ENCODE data around the gene POT1.
"Not testable (repeated sequence)": the region's sequence is repeated elsewhere in the genome, so short reads cannot be mapped to it uniquely, and the experiment has no call there.

Gene POT1, protein sequence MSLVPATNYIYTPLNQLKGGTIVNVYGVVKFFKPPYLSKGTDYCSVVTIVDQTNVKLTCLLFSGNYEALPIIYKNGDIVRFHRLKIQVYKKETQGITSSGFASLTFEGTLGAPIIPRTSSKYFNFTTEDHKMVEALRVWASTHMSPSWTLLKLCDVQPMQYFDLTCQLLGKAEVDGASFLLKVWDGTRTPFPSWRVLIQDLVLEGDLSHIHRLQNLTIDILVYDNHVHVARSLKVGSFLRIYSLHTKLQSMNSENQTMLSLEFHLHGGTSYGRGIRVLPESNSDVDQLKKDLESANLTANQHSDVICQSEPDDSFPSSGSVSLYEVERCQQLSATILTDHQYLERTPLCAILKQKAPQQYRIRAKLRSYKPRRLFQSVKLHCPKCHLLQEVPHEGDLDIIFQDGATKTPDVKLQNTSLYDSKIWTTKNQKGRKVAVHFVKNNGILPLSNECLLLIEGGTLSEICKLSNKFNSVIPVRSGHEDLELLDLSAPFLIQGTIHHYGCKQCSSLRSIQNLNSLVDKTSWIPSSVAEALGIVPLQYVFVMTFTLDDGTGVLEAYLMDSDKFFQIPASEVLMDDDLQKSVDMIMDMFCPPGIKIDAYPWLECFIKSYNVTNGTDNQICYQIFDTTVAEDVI

GRCh38 chr7:124929467-124930172, at the start of gene POT1:
Gene POT1, minus strand, starts transcription at chr7:124929825. Its CDS starts 32,652 bp downstream, at chr7:124897173.
- DNase-seq, result peak; percentile 98

- not testable (repeated sequence) for DNase-seq
Observed at GRCh38 chr7:124975131-124975530, 45.5 kb upstream of the POT1 start.

DNA sequence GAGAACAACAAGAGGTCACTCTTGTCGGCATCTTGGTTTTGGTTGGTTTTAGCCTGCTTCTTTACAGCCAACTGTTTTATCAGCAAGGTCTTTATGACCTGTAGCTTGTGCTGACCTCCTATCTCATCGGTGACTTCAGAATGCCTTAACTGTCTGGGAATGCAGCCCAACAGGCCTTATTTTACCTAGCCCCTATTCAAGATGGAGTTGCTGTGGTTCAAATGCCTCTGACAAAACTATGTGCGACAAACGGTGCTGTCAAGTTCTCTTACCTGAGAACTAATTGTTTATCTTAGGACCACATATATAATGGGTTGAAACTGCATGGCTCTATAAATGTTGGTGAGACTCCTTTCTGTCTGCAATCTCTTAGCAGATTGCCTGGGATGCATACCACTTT, 35.9 kb upstream of the POT1 start:
- DNase-seq, result no peak

- no peak for DNase-seq
Observed at GRCh38 chr7:124959676-124960075, 30.1 kb upstream of the POT1 start.

DNA sequence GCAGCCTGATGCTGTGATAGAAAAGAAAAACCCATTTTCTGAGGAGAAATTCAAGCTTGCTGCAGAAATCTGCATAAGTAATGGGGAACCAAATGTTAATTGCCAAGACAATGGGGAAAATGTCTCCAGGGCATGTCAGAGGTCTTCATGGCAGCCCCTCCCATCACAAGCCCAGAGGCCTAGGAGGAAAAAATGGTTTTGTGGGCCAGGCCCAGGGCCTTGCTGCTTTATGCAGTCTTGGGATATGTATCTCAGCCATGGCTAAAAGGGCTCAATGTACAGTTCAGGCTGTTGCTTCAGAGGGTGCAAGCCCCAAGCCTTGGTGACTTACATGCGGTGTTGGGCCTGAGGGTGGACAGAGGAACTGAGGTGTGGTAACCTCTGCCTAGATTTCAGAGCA, 28.3 kb upstream of the POT1 start:
- DNase-seq, result not testable (repeated sequence)

GRCh38 chr7:124956160-124956559, 26.5 kb upstream of the POT1 start:
- DNase-seq, result no peak

- DNase-seq, result no peak
Observed at GRCh38 chr7:124954790-124955189, 25.2 kb upstream of the POT1 start.

GRCh38 chr7:124945680-124946079, 16.1 kb upstream of the POT1 start:
- no peak for DNase-seq

DNA sequence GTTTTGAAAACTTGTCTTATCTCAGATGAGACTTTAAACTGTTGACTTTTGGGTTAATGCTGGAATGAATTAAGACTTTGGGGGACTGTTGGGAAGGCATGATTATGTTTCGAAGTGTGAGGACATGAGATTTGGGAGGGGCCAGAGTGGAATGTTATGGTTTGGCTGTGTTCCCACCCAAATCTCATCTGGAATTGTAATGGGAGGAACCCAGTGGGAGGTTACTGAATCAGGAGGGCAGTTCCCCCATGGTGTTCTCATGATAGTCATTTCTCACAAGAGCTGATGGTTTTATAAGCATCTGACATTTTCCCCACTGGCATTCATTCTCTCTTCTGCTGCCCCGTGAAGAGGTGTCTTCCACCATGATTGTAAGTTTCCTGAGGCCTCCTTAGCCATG, 13.8 kb upstream of the POT1 start:
- DNase-seq, result no peak

DNA sequence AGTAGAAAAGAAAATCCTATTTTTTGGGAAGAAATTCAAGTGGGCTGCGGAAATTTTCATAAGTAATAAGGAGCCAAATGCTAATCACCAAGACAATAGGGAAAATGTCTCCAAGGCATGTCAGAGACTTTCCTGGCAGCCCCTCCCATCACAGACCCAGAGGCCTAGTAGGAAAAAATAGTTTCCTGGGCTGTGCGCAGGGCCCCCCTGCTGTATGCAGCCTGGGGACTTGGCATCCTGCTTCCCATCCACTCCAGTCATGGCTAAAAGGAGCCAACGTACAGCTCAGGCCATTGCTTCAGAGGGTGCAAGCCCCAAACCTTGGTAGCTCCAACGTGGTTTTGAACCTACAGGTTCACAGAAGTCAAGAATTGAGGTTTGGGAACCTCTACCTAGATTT, 12.8 kb upstream of the POT1 start:
- no peak for DNase-seq

GRCh38 chr7:124940306-124940705, 10.7 kb upstream of the POT1 start:
- DNase-seq, result no peak

DNA sequence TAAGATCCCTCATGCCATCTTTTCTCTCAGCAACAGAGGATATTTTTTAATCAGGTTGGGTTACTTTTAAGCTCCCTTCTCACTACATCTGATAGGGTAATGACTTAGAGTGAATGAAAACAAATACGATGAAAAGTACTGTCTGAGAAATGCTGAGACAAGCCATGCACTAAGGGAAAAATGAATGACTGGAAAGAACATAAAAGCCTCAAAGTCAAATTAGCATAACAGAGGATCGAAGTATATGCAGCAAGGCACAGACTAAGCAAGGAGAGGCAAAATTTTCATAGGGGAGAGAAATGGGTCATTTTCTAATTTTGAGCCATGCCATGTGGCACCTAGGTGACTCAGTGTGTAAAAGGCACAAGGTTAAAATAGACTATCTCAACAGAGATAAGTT, 8.5 kb upstream of the POT1 start:
- DNase-seq, result no peak

GRCh38 chr7:124937076-124937475, 7.5 kb upstream of the POT1 start:
- no peak for DNase-seq

- DNase-seq, result no peak
Observed at GRCh38 chr7:124934841-124935240, 5.2 kb upstream of the POT1 start.

DNA sequence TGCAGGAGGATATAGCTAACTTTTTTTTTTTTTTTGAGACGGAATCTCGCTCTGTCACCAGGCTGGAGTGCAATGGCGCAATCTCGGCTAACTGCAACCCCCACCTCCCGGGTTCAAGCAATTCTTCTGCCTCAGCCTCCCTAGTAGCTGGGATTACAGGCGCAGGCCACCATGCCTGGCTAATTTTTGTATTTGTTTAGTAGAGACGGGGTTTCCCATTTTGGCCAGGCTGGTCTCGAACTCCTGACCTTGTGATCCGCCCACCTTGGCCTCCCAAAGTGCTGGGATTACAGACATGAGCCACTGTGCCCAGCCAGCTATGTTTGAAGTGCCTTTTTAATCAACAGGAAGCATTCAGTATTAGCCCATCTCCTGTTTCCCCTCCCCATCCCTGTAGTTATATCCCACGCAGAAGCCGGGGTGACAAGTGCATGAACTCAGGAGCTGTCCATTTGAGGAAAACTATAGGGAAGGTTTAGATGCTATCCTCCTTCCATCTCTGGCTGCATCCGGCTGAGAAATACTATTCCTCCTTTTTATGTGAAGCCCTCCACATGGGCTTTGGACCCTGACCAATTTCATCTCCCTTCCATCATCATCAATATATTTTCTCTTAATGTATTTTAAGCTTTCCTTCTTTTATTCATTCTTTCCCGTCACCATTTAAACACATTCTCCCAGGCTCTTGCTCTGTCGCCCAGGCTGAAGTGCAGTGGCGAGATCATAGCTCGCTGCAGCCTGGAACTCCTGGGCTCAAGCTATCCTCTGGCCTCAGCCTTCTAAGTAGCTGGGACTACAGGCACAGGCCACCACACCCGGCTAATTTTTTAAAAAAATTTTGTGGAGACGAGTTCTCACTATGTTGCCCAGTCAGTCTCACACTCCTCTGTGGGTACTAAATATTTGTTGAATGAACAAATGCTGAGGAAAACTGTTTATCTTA, 1.3 kb upstream of the POT1 start:
- no peak for DNase-seq

DNA sequence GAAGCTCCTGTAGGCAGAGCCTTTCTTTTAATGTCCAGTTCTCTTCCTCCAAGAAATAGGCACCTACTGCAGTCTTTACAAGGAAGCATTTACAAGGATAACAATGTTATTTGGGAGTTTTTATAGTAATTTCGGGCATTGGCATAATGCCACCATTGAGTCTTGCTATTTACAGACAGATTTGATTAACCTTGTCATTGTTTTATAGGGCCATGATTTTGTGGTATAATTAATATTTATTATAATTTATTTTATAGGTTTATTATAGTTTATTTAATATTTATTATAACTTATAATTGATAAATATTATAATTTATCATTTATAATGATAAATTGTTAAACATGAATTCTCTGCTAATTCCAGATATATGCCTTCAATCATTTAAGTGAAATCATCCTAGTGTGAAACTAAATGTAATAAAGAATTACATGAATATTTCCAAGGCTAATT, 573 bp upstream of the POT1 start:
- DNase-seq, result no peak

DNA sequence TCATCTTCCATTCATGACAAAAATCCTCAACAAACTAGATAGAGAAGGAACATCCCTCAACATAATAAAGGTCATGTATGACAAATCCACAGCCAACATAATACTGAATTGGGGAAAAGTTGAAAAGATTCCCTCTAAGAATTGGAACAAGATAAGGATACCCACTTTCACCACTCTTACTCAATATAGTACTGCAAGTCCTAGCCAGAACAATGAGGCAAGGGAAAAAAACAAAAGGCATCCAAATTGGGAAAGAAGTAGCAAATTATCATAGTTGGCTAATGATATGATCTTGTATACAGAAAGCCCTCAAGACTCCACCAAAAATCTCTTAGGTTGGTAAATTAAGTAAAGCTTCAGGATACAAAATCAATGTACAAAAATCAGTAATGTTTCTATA, 4.7 kb downstream of the POT1 start:
- DNase-seq, result no peak

GRCh38 chr7:124922200-124922599, 7.4 kb downstream of the POT1 start:
- DNase-seq, result no peak

DNA sequence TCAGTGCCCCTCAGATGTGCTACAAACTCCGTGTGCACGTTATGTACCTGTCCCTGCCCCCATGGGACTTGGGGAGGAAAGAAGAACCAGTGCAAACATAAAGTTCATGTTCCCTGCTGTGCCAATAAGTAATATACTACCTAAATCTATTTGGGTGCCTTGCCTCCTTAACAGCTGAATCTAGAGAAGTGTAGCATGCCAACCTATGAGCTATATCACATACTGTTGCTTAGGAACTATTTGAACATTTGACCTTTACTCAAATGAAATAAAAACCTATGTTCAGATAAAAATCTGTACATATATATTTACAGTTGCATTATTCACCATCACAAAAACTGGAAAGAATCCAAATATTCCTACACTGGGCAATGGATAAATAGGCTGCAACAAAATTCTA, 9.8 kb downstream of the POT1 start:
- DNase-seq, result no peak

- DNase-seq, result no peak
Observed at GRCh38 chr7:124918662-124919061, 11.0 kb downstream of the POT1 start.

- no peak for DNase-seq
Observed at GRCh38 chr7:124915242-124915641, 14.4 kb downstream of the POT1 start.

DNA sequence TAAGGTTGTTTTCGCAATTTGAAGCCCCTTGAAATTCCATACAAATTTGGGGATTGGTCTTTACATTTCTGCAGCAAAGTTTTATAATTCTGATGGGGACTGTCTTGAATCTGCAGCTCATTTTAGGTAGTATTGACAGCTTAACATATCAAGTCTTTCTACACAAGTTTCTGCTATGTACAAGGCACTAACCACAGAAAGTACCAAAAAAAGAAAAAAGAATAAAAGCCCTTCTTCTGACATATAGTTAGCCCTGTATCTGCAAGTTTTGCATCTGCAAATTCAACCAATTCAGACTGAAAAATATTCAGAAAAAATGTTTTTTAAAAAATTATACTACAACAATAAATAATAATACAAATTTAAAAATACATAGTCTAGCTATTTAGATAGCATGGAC, 15.3 kb downstream of the POT1 start:
- no peak for DNase-seq

DNA sequence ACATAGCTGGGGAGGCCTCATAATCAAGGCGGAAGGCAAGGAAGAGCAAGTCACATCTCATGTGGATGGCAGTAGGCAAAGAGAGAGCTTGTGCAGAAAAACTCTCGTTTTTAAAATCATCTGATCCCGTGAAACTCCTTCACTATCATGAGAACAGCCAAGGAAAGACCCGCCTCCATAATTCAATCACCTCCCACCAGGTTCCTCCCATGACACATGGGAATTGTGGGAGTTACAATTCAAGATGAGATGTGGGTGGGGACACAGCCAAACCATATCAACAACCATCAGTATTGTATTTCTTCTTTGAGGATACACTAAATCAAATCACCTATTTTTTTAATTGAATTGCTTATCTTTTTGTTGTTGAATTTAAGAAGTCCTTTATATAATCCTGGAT, 16.7 kb downstream of the POT1 start:
- DNase-seq, result no peak

Measured in CD4-positive, alpha-beta T cell treated with Interleukin-17A for 1 hour (primary cell).